K562 (cell line): Measurements from ENCODE around the gene INKA2. TPM values are rescaled to one million over a fixed set of nuclear protein-coding genes. Genes with fewer than 3 reads are reported as not detected.

Experiments used
- ARID3A ChIP-seq: IDR thresholded peaks from 2 replicates; pipeline ENCODE4 v1.6.1; 2012; ENCODE audit warnings: low read depth, low read length, improper control_type of control experiment, borderline replicate concordance
- BCOR ChIP-seq: fragments of 450-650 bp; IDR thresholded peaks from 2 replicates; pipeline ENCODE4 v1.6.1; 2016
- CHD4 ChIP-seq: fragments of 200-600 bp; sonication (generic); IDR thresholded peaks from 3 replicates; pipeline ENCODE4 v1.6.1; 2012; ENCODE audit warnings: low read depth, mild to moderate bottlenecking, mixed read lengths, low read length, inconsistent platforms; ENCODE audit not compliant: insufficient read depth, insufficient replicate concordance, poor library complexity, severe bottlenecking
- CREB5 ChIP-seq: fragments of 250-450 bp; sonication (Bioruptor Pico); IDR thresholded peaks from 2 replicates; pipeline ENCODE4 v1.5.0; 2020; ENCODE audit warnings: mild to moderate bottlenecking
- ELF4 ChIP-seq: fragments of 450-650 bp; formaldehyde crosslinking; IDR thresholded peaks from 2 replicates; pipeline ENCODE4 v1.4.0; 2022; ENCODE audit warnings: missing genetic modification characterization
- EZH2 ChIP-seq: IDR thresholded peaks from 2 replicates; pipeline ENCODE4 v1.6.1; 2012; ENCODE audit warnings: low read depth, mild to moderate bottlenecking, inconsistent platforms, low read length, borderline replicate concordance
- FIP1L1 ChIP-seq: fragments of 200-400 bp; formaldehyde crosslinking; IDR thresholded peaks from 2 replicates; pipeline ENCODE4 v1.6.1; 2018; ENCODE audit warnings: mild to moderate bottlenecking, low read depth, low read length; ENCODE audit not compliant: poor library complexity, severe bottlenecking
- FOXA3 ChIP-seq, 2 experiments: fragments of 450-650 bp in 1 of 2; sonication (generic) in 1 of 2; formaldehyde crosslinking; IDR thresholded peaks in 1 of 2; conservative IDR thresholded peaks in 1 of 2; 2 replicates each; pipeline versions ENCODE4 v1.4.0 to v1.8.0; 2020 to 2022; ENCODE audit warnings: mild to moderate bottlenecking in 2 of 2, missing genetic modification reagents in 1 of 2
- FOXK2 ChIP-seq, 2 experiments: fragments of 450-650 bp; IDR thresholded peaks in 1 of 2; conservative IDR thresholded peaks in 1 of 2; 2 replicates each; pipeline ENCODE4 v1.6.1; 2016; ENCODE audit warnings: low read depth in 2 of 2, mild to moderate bottlenecking in 1 of 2
- GATAD2B ChIP-seq: fragments of 450-650 bp; IDR thresholded peaks from 2 replicates; pipeline ENCODE4 v1.6.1; 2017; ENCODE audit warnings: mild to moderate bottlenecking, borderline replicate concordance
- KAT8 ChIP-seq: fragments of 450-650 bp; IDR thresholded peaks from 2 replicates; pipeline ENCODE4 v1.6.1; 2016; ENCODE audit warnings: low read depth, mild to moderate bottlenecking
- MAZ ChIP-seq, 2 experiments: fragments of 450-650 bp in 1 of 2; sonication (generic) in 1 of 2; formaldehyde crosslinking; IDR thresholded peaks in 1 of 2; conservative IDR thresholded peaks in 1 of 2; 2 replicates each; pipeline versions ENCODE4 v1.4.0 to v1.5.0; 2020; ENCODE audit warnings: mild to moderate bottlenecking in 1 of 2, missing genetic modification reagents in 1 of 2
- MED1 ChIP-seq: sonication (generic); formaldehyde crosslinking; IDR thresholded peaks from 2 replicates; pipeline ENCODE4 v1.8.1; 2023; ENCODE audit warnings: missing genetic modification reagents, borderline replicate concordance
- MIER1 ChIP-seq: fragments of 450-650 bp; IDR thresholded peaks from 2 replicates; pipeline ENCODE4 v1.6.1; 2016; ENCODE audit warnings: antibody characterized with exemption, mild to moderate bottlenecking, low read depth
- PREB ChIP-seq: sonication (generic); formaldehyde crosslinking; IDR thresholded peaks from 2 replicates; pipeline ENCODE4 v1.8.1; 2023; ENCODE audit warnings: mild to moderate bottlenecking, missing genetic modification reagents
- PTTG1 ChIP-seq: fragments of 450-650 bp; IDR thresholded peaks from 2 replicates; pipeline ENCODE4 v1.6.1; 2016; ENCODE audit warnings: low read depth, mild to moderate bottlenecking, missing genetic modification characterization, missing compliant biosample characterization
- SRF ChIP-seq, 2 experiments: fragments of 250-450, 450-650 bp in 1 of 2; sonication (Bioruptor Pico) in 1 of 2; sonication (generic) in 1 of 2; formaldehyde crosslinking; IDR thresholded peaks; 2 replicates each; pipeline versions ENCODE4 v1.5.0 to v1.5.1; 2020 to 2022; ENCODE audit warnings: mild to moderate bottlenecking in 1 of 2, missing genetic modification reagents in 1 of 2
- TCFL5 ChIP-seq: fragments of 250-450 bp; sonication (Bioruptor Pico); conservative IDR thresholded peaks from 2 replicates; pipeline ENCODE4 v1.6.1; 2021; ENCODE audit warnings: mild to moderate bottlenecking, moderate library complexity, matching md5 sums
- YY1 ChIP-seq, 3 experiments: IDR thresholded peaks; 2 replicates each; pipeline ENCODE4 v1.6.1; 2011; ENCODE audit warnings: low read length in 2 of 3, mild to moderate bottlenecking in 2 of 3, moderate library complexity in 2 of 3, borderline replicate concordance in 1 of 3, control low read depth in 1 of 3, low read depth in 1 of 3; ENCODE audit not compliant: insufficient read depth in 3 of 3, insufficient replicate concordance in 2 of 3, control insufficient read depth in 1 of 3, insufficient read length in 1 of 3; ENCODE audit errors: extremely low read depth in 1 of 3
- ZFP1 ChIP-seq: fragments of 450-650 bp; formaldehyde crosslinking; IDR thresholded peaks from 2 replicates; pipeline ENCODE4 v1.4.0; 2020; ENCODE audit warnings: mild to moderate bottlenecking, mixed read lengths
- ZKSCAN1 ChIP-seq: fragments of 150-350 bp; IDR thresholded peaks from 2 replicates; pipeline ENCODE4 v1.6.1; 2016; ENCODE audit warnings: low read depth, low read length
- polyA plus RNA-seq, 8 experiments: library from polyadenylated mRNA; depleted of rRNA in 4 of 8; stranded (reverse) in 5 of 8; unstranded in 3 of 8; fragments of >200 nt; fragmentation: Nextera tagmentation in 2 of 8; fragmentation: Illumina TruSeq in 1 of 8; extraction: Ambion mirVana in 2 of 8; extraction: Trizol in 1 of 8; gene quantifications; 2 replicates each; pipeline versions ENCODE4 v1.2.1 to v1.2.3, GENCODE V29; 2011 to 2014; ENCODE audit warnings: inconsistent platforms in 1 of 8, missing spikeins in 1 of 8
- total RNA-seq, 7 experiments: library from RNA; depleted of rRNA in 6 of 7; stranded (reverse); fragments of >200 nt in 6 of 7; fragmentation: Illumina TruSeq in 2 of 7; extraction: Trizol in 2 of 7; gene quantifications; 2 replicates each; pipeline versions ENCODE4 v1.2.1 to v1.2.3, GENCODE V29; 2011 to 2021; ENCODE audit warnings: low replicate concordance in 1 of 7

Gene INKA2
- total and polyA plus RNA-seq, 9 of the 15 experiments (the other 6 are each of a cell fraction or from before 2014, with no cell fraction given) = 0.04 to 1.4 (median 0.26) TPM; not detected in 1

- TF ChIP-seq ARID3A (no peak), FOXK2 (conservative IDR thresholded peaks at IDR 0.05 in 1 of 2, IDR thresholded peaks at IDR 0.05 in 1 of 2; ENCODE audit: low read depth in 2 of 2) (no peak), ZKSCAN1 (no peak), YY1 (IDR thresholded peaks at IDR 0.05; ENCODE audit: borderline replicate concordance in 1 of 3, control insufficient read depth in 1 of 3, extremely low read depth in 1 of 3, insufficient read depth in 3 of 3, insufficient read length in 1 of 3, insufficient replicate concordance in 2 of 3, low read depth in 1 of 3, low read length in 2 of 3) (peak in 1 of 3 experiments; percentile 39), CREB5 (CRISPR knock-in tag) (no peak), FIP1L1 (no peak), BCOR (no peak), PTTG1 (tag) (no peak), KAT8 (no peak), ZFP1 (CRISPR knock-in tag) (no peak), TCFL5 (CRISPR knock-in tag) (0 out of 2 replicates have a peak, but pooled peaks have one; percentile 7), MIER1 (no peak), SRF (CRISPR knock-in tag; IDR thresholded peaks at IDR 0.05) (0 out of 4 replicates have a peak, but pooled peaks of 1 of the 2 experiments have one; percentile 1), PREB (no peak), EZH2 (no peak), GATAD2B (no peak), MAZ (CRISPR knock-in tag; conservative IDR thresholded peaks at IDR 0.05 in 1 of 2, IDR thresholded peaks at IDR 0.05 in 1 of 2) (no peak), CHD4 (no peak), ELF4 (CRISPR knock-in tag) (no peak), MED1 (no peak), FOXA3 (CRISPR knock-in tag; conservative IDR thresholded peaks at IDR 0.05 in 1 of 2, IDR thresholded peaks at IDR 0.05 in 1 of 2) (no peak)
Observed at GRCh38 chr1:111754984-111755330, 15.8 kb upstream of the INKA2 start (continued).
